CD8-positive, alpha-beta memory T cell (primary cell): ENCODE measurements around the gene BMI1. TPM values are rescaled to one million over a fixed set of nuclear protein-coding genes. Genes with fewer than 3 reads are reported as not detected.

ENCODE experiments used
- CTCF ChIA-PET: fragments of 350-600 bp; sonication (Branson Sonifier 250); formaldehyde crosslinking; loops from one replicate; lab custom pipeline; 2021; ENCODE audit warnings: antibody characterized with exemption; lab: Charles Lee
- POLR2A ChIA-PET: fragments of 350-600 bp; sonication (Branson Sonifier 250); formaldehyde crosslinking; loops from one replicate; lab custom pipeline; 2021; ENCODE audit warnings: antibody characterized with exemption; lab: Charles Lee
- DNase-seq, 5 donors: peaks; one replicate each; pipeline versions ENCODE4 v3.0.0 to v3.0.0-alpha.2; 2020 to 2022; ENCODE audit warnings: mixed read lengths in 1 of 5
- H3K27ac ChIP-seq: one replicate; pipeline ENCODE4 v1.7.0; 2013; ENCODE audit warnings: low read depth, mild to moderate bottlenecking, low read length, moderate library complexity
- H3K27me3 ChIP-seq: 2 replicates; pipeline ENCODE4 v1.7.0; 2013; ENCODE audit warnings: low read length, mild to moderate bottlenecking; ENCODE audit not compliant: insufficient read depth, poor library complexity, severe bottlenecking
- H3K36me3 ChIP-seq: 2 replicates; pipeline ENCODE4 v1.7.0; 2013; ENCODE audit warnings: mild to moderate bottlenecking, low read length, moderate library complexity; ENCODE audit not compliant: insufficient read depth
- H3K4me1 ChIP-seq: 2 replicates; pipeline ENCODE4 v1.7.0; 2013; ENCODE audit warnings: mild to moderate bottlenecking, low read length, moderate library complexity; ENCODE audit not compliant: insufficient read depth
- H3K4me3 ChIP-seq: 2 replicates; pipeline ENCODE4 v1.7.0; 2013; ENCODE audit warnings: mild to moderate bottlenecking, low read length
- H3K9me3 ChIP-seq: 2 replicates; pipeline ENCODE4 v1.7.0; 2013; ENCODE audit warnings: mild to moderate bottlenecking, low read length
- H3K27ac Mint-ChIP-seq, 8 donors: one replicate each; pipeline ENCODE4 v1.8.0; 2020 to 2021; ENCODE audit warnings: mixed read lengths in 8 of 8, mild to moderate bottlenecking in 6 of 8, inconsistent platforms in 3 of 8, moderate library complexity in 3 of 8
- H3K27me3 Mint-ChIP-seq, 2 donors: one replicate each; pipeline ENCODE4 v1.8.0; 2020 to 2021; ENCODE audit warnings: mixed read lengths in 2 of 2, mild to moderate bottlenecking in 1 of 2, moderate library complexity in 1 of 2
- H3K36me3 Mint-ChIP-seq, 3 donors: one replicate each; pipeline ENCODE4 v1.8.0; 2020 to 2021; ENCODE audit warnings: mixed read lengths in 3 of 3, inconsistent platforms in 1 of 3, mild to moderate bottlenecking in 1 of 3
- H3K4me1 Mint-ChIP-seq, 3 donors: one replicate each; pipeline ENCODE4 v1.8.0; 2020 to 2021; ENCODE audit warnings: mixed read lengths in 3 of 3, inconsistent platforms in 1 of 3, mild to moderate bottlenecking in 1 of 3
- H3K4me3 Mint-ChIP-seq, 7 donors: one replicate each; pipeline ENCODE4 v1.8.0; 2020 to 2021; ENCODE audit warnings: mixed read lengths in 7 of 7, mild to moderate bottlenecking in 6 of 7, moderate library complexity in 4 of 7, inconsistent platforms in 2 of 7
- H3K9me3 Mint-ChIP-seq, 5 donors: one replicate each; pipeline ENCODE4 v1.8.0; 2020 to 2022; ENCODE audit warnings: mixed read lengths in 5 of 5, mild to moderate bottlenecking in 3 of 5, moderate library complexity in 2 of 5, inconsistent platforms in 1 of 5
- polyA plus RNA-seq: library from polyadenylated mRNA; unstranded; fragments of 300-500 nt; fragmentation: Illumina TruSeq; gene quantifications from one replicate; pipeline ENCODE4 v1.2.3, GENCODE V29; 2021
- total RNA-seq, 2 experiments: library from RNA; stranded (reverse); gene quantifications; one replicate each; pipeline ENCODE4 v1.2.3, GENCODE V29; 2021

Gene BMI1
- total and polyA plus RNA-seq, 3 experiments from 2014 or later: 39.3 to 97.3 (median 87.8) TPM

GRCh38 chr10:22324893-22325271 lies 4.0 kb downstream of the BMI1 start:
- DNase-seq: no peak
- Histone ChIP-seq H3K27ac (peak overlapping the region; percentile 3), H3K27me3 (peaks cover 13% of the 10 kb centered on the region), H3K4me1 (peaks cover 31% of the 10 kb centered on the region), H3K4me3 (peak overlapping the region; percentile 42), H3K36me3 (no peaks in the 10 kb centered on the region), H3K9me3 (no peaks in the 10 kb centered on the region)
- Mint-ChIP-seq H3K27ac (peak overlapping the region; percentile 52 to 95 (median 88)), H3K4me1 (peaks cover 38 to 47% (median 47%) of the 10 kb centered on the region in 3 donors), H3K36me3 (peaks cover 6 to 33% (median 9%) of the 10 kb centered on the region in 3 donors), H3K9me3 (peaks cover 0 to 3% (median 0%) of the 10 kb centered on the region in 5 donors), H3K27me3 (peaks cover 13 to 45% of the 10 kb centered on the region in 2 donors), H3K4me3 (peak overlapping the region; percentile 74 to 94 (median 84))
- POLR2A ChIA-PET: interaction anchor here (1.0 to 3.4 kb wide), 2 partner anchors 15 to 112 kb away, joined by 5 to 19 read pairs; no protein-coding TSS in a partner anchor
- CTCF ChIA-PET: interaction anchor here (1.2 to 2.1 kb wide), 3 partner anchors 10 to 112 kb away, joined by 3 to 7 read pairs (median 6); no protein-coding TSS in a partner anchor

- peak overlapping the region; percentile 28 for H3K27ac ChIP-seq
- H3K36me3 ChIP-seq: no peaks in the 10 kb centered on the region
- Mint-ChIP-seq H3K4me1 (peaks cover 34 to 42% (median 42%) of the 10 kb centered on the region in 3 donors), H3K27ac (peak overlapping the region; percentile 62 to 96 (median 91)), H3K27me3 (peaks cover 10 to 40% of the 10 kb centered on the region in 2 donors), H3K4me3 (peak overlapping the region; percentile 76 to 94 (median 87)), H3K9me3 (no peaks in the 10 kb centered on the region), H3K36me3 (peaks cover 6 to 32% (median 9%) of the 10 kb centered on the region in 3 donors)
- H3K27me3 ChIP-seq: peaks cover 13% of the 10 kb centered on the region
- peak overlapping the region; percentile 42 for H3K4me3 ChIP-seq
- no peaks in the 10 kb centered on the region for H3K9me3 ChIP-seq
- CTCF ChIA-PET: interaction anchor here (1.2 to 2.1 kb wide), 2 partner anchors 10 to 112 kb away, joined by 3 to 7 read pairs; no protein-coding TSS in a partner anchor
- H3K4me1 ChIP-seq: peaks cover 27% of the 10 kb centered on the region
- peak; percentile 70 to 88 (median 82) for DNase-seq
- POLR2A ChIA-PET: interaction anchor here (0.7 to 3.4 kb wide), 5 partner anchors 14 to 293 kb away, joined by 3 to 19 read pairs (median 4); no protein-coding TSS in a partner anchor
These were observed 4.6 kb downstream of the BMI1 start for GRCh38 chr10:22325272-22326144.

GRCh38 chr10:22326145-22326702 lies 5.3 kb downstream of the BMI1 start:
- peaks cover 10 to 40% of the 10 kb centered on the region in 2 donors for H3K27me3 Mint-ChIP-seq
- H3K27me3 ChIP-seq: peaks cover 13% of the 10 kb centered on the region
- H3K4me1 ChIP-seq: peaks cover 27% of the 10 kb centered on the region
- peak overlapping the region; percentile 28 for H3K27ac ChIP-seq
- H3K4me3 ChIP-seq: peak overlapping the region; percentile 40
- peaks cover 39 to 42% (median 42%) of the 10 kb centered on the region in 3 donors for H3K4me1 Mint-ChIP-seq
- no peak for DNase-seq
- no peaks in the 10 kb centered on the region for H3K9me3 ChIP-seq
- H3K36me3 Mint-ChIP-seq: peaks cover 8 to 34% (median 9%) of the 10 kb centered on the region in 3 donors
- peak overlapping the region; percentile 62 to 96 (median 90) for H3K27ac Mint-ChIP-seq
- CTCF ChIA-PET: no interaction called here
- peak overlapping the region; percentile 76 to 90 (median 81) for H3K4me3 Mint-ChIP-seq
- POLR2A ChIA-PET: interaction anchor here (0.7 to 1.1 kb wide), 3 partner anchors 14 to 292 kb away, joined by 3 to 4 read pairs (median 4); no protein-coding TSS in a partner anchor
- H3K36me3 ChIP-seq: no peaks in the 10 kb centered on the region
- no peaks in the 10 kb centered on the region for H3K9me3 Mint-ChIP-seq

- ChIA-PET CTCF (no interaction called here), POLR2A (no interaction called here)
- H3K27me3 ChIP-seq: no peaks in the 10 kb centered on the region
- Mint-ChIP-seq H3K4me1 (peaks cover 44% of the 10 kb centered on the region in 3 donors), H3K27me3 (peaks cover 12 to 40% of the 10 kb centered on the region in 2 donors), H3K9me3 (peaks cover 2 to 8% (median 6%) of the 10 kb centered on the region in 5 donors), H3K36me3 (peaks cover 8 to 28% (median 9%) of the 10 kb centered on the region in 3 donors), H3K27ac (no peak overlapping the region), H3K4me3 (no peak overlapping the region)
- no peak overlapping the region for H3K27ac ChIP-seq
- no peak overlapping the region for H3K4me3 ChIP-seq
- H3K4me1 ChIP-seq: peaks cover 31% of the 10 kb centered on the region
- DNase-seq: no peak
- H3K9me3 ChIP-seq: no peaks in the 10 kb centered on the region
- no peaks in the 10 kb centered on the region for H3K36me3 ChIP-seq
These were observed 8.3 kb downstream of the BMI1 start for GRCh38 chr10:22329150-22329549.

- H3K9me3 Mint-ChIP-seq: peaks cover 5 to 10% (median 8%) of the 10 kb centered on the region in 5 donors
- H3K27me3 Mint-ChIP-seq: peaks cover 24 to 34% of the 10 kb centered on the region in 2 donors
- DNase-seq: no peak
- H3K27me3 ChIP-seq: peaks cover 15% of the 10 kb centered on the region
- no peak overlapping the region for H3K27ac ChIP-seq
- H3K4me1 Mint-ChIP-seq: peaks cover 31 to 42% (median 32%) of the 10 kb centered on the region in 3 donors
- H3K27ac Mint-ChIP-seq: peak overlapping the region; percentile 72 to 97 (median 90)
- peaks cover 40% of the 10 kb centered on the region for H3K4me1 ChIP-seq
- no peak overlapping the region for H3K4me3 ChIP-seq
- H3K9me3 ChIP-seq: no peaks in the 10 kb centered on the region
- no peaks in the 10 kb centered on the region for H3K36me3 ChIP-seq
- POLR2A ChIA-PET: interaction anchor here (0.6 to 1.6 kb wide), 4 partner anchors 9 to 105 kb away, joined by 3 to 4 read pairs (median 4); no protein-coding TSS in a partner anchor
- peaks cover 8 to 21% (median 9%) of the 10 kb centered on the region in 3 donors for H3K36me3 Mint-ChIP-seq
- H3K4me3 Mint-ChIP-seq: peak overlapping the region; percentile 83 to 93 (median 85)
- CTCF ChIA-PET: interaction anchor here (1.2 to 1.7 kb wide), 2 partner anchors 10 to 13 kb away, joined by 3 read pairs; no protein-coding TSS in a partner anchor
These were observed 11.3 kb downstream of the BMI1 start for GRCh38 chr10:22332116-22332692.

- Histone ChIP-seq H3K4me3 (peak overlapping the region; percentile 43), H3K4me1 (peaks cover 43% of the 10 kb centered on the region), H3K9me3 (no peaks in the 10 kb centered on the region), H3K27me3 (peaks cover 27% of the 10 kb centered on the region), H3K36me3 (no peaks in the 10 kb centered on the region), H3K27ac (peak overlapping the region; percentile 18)
- DNase-seq: peak in 2 of 5 donors; percentile 65 to 73
- H3K27ac Mint-ChIP-seq: peak overlapping the region; percentile 72 to 97 (median 90)
- POLR2A ChIA-PET: interaction anchor here (0.6 kb wide), 1 partner anchor 8 kb away, joined by 3 read pairs; no protein-coding TSS in a partner anchor
- CTCF ChIA-PET: interaction anchor here (1.7 kb wide), 1 partner anchor 11 kb away, joined by 3 read pairs; no protein-coding TSS in a partner anchor
- peaks cover 31 to 46% (median 35%) of the 10 kb centered on the region in 3 donors for H3K4me1 Mint-ChIP-seq
- peak overlapping the region; percentile 83 to 93 (median 85) for H3K4me3 Mint-ChIP-seq
- H3K36me3 Mint-ChIP-seq: peaks cover 6 to 18% (median 9%) of the 10 kb centered on the region in 3 donors
- H3K27me3 Mint-ChIP-seq: peaks cover 36 to 46% of the 10 kb centered on the region in 2 donors
- H3K9me3 Mint-ChIP-seq: peaks cover 5 to 12% (median 8%) of the 10 kb centered on the region in 5 donors
These were observed 12.5 kb downstream of the BMI1 start for GRCh38 chr10:22333167-22333974.
